Kidney (tissue), 14 donors: ENCODE measurements around the gene B4GAT1. TPM values are rescaled to one million over a fixed set of nuclear protein-coding genes. Genes with fewer than 3 reads are reported as not detected.

ENCODE experiments used
- DNase-seq, 5 donors: peaks; one replicate each; pipeline ENCODE4 v3.0.0-alpha.2; 2013 to 2020
- FAIRE-seq: peaks from 2 replicates; lab custom pipeline; 2012; peaks lifted over from hg19 to GRCh38; lab: Jason Lieb, UNC
- H3K27ac ChIP-seq, 2 donors: one replicate each; pipeline ENCODE4 v1.7.0; 2013; ENCODE audit warnings: low read depth in 2 of 2, low read length in 2 of 2, inconsistent platforms in 1 of 2
- H3K27me3 ChIP-seq: one replicate; pipeline ENCODE4 v1.7.1; 2013; ENCODE audit warnings: low read length, inconsistent platforms; ENCODE audit not compliant: control insufficient read depth, insufficient read depth
- H3K36me3 ChIP-seq, 3 donors: one replicate each; pipeline versions ENCODE4 v1.7.0 to v1.7.1; 2013; ENCODE audit warnings: low read length in 3 of 3, control low read depth in 1 of 3, inconsistent platforms in 1 of 3; ENCODE audit not compliant: insufficient read depth in 3 of 3, control insufficient read depth in 2 of 3
- H3K4me1 ChIP-seq, 3 donors: one replicate each; pipeline versions ENCODE4 v1.7.0 to v1.7.1; 2013; ENCODE audit warnings: low read length in 3 of 3, inconsistent platforms in 1 of 3, low read depth in 1 of 3; ENCODE audit not compliant: control insufficient read depth in 2 of 3, insufficient read depth in 2 of 3
- H3K4me3 ChIP-seq, 3 donors: one replicate each; pipeline versions ENCODE4 v1.7.0 to v1.8.1; 2013; ENCODE audit warnings: low read length in 3 of 3, control low read depth in 1 of 3, inconsistent platforms in 1 of 3
- H3K9ac ChIP-seq, 3 donors: one replicate each; pipeline versions ENCODE4 v1.7.0 to v1.7.1; 2013; ENCODE audit warnings: low read length in 3 of 3, control low read depth in 1 of 3, inconsistent platforms in 1 of 3
- H3K9me3 ChIP-seq, 3 donors: one replicate each; pipeline versions ENCODE4 v1.7.0 to v1.7.1; 2013; ENCODE audit warnings: low read length in 3 of 3, control low read depth in 1 of 3, inconsistent platforms in 1 of 3; ENCODE audit not compliant: control insufficient read depth in 2 of 3, insufficient read depth in 1 of 3
- CTCF ChIP-seq: IDR thresholded peaks from 3 replicates; pipeline ENCODE4 v1.5.1; 2012; ENCODE audit warnings: mild to moderate bottlenecking, moderate library complexity, borderline replicate concordance; ENCODE audit not compliant: insufficient read depth; ENCODE audit errors: extremely low read depth
- intact Hi-C: fragments of 100-400 bp; cut with DNase I; formaldehyde crosslinking; loops from one replicate; pipeline ENCODE4 v1.11.1; 2022
- polyA plus RNA-seq: library from polyadenylated mRNA; stranded (reverse); fragments of 350-450 nt; fragmentation: Illumina TruSeq; extraction: RNeasy Lipid Tissue Mini Kit (QIAGEN cat#74804); gene quantifications from one replicate; pipeline ENCODE4 v1.2.3, GENCODE V29; 2014; ENCODE audit warnings: low read depth, low replicate concordance; ENCODE audit not compliant: insufficient read depth
- total RNA-seq: library from RNA; stranded (reverse); fragmentation: NEBNext Ultra II Directional; extraction: Animal tissue kit (Norgen Biotek cat#: 25700); gene quantifications from one replicate; pipeline ENCODE4 v1.2.1, GENCODE V29; 2021
- donor health status: control.
- donor health status: control.
- donor health status: control.
- donor health status: control.
- donor health status: control.
- donor health status: DM: yes; HTN: yes; CAD: no.
- donor health status: Normal renal cell carcinoma (clear cell type).

B4GAT1 gene
- total and polyA plus RNA-seq, 2 donors from 2014 or later: 21.7 to 59.9 TPM

GRCh38 chr11:66346476-66347424 lies 679 bp downstream of the B4GAT1 start:
- H3K4me3 ChIP-seq: peak overlapping the region; percentile 80 to 97 (median 86)
- H3K4me1 ChIP-seq: peaks cover 0 to 27% (median 22%) of the 10 kb centered on the region in 3 donors
- H3K9ac ChIP-seq: peak overlapping the region; percentile 80 to 97 (median 92)
- TF ChIP-seq CTCF: no peak
- H3K36me3 ChIP-seq: peaks cover 0 to 3% (median 2%) of the 10 kb centered on the region in 3 donors
- H3K9me3 ChIP-seq: no peaks in the 10 kb centered on the region
- FAIRE-seq (no peak), DNase-seq (peak in 4 of 5 donors; percentile 21 to 79 (median 60))
- H3K27me3 ChIP-seq: no peaks in the 10 kb centered on the region
- intact Hi-C loops: no loop called here
- H3K27ac ChIP-seq: peak overlapping the region; percentile 80 to 89

- intact Hi-C loops: no loop called here
- H3K36me3 ChIP-seq: peaks cover 0 to 15% (median 14%) of the 10 kb centered on the region in 3 donors
- H3K27me3 ChIP-seq: no peaks in the 10 kb centered on the region
- H3K4me1 ChIP-seq: peaks cover 0 to 27% (median 22%) of the 10 kb centered on the region in 3 donors
- TF ChIP-seq CTCF: no peak
- FAIRE-seq (no peak), DNase-seq (no peak)
- peak overlapping the region in 2 of 3 donors; percentile 58 to 86 for H3K9ac ChIP-seq
- peak overlapping the region; percentile 43 to 97 (median 80) for H3K4me3 ChIP-seq
- peak overlapping the region; percentile 20 to 32 for H3K27ac ChIP-seq
- H3K9me3 ChIP-seq: no peaks in the 10 kb centered on the region
Measured at GRCh38 chr11:66345316-66345649, 2.1 kb downstream of the B4GAT1 start.

- peak; percentile 97 to 100 (median 98) for DNase-seq
- H3K27me3 ChIP-seq: no peaks in the 10 kb centered on the region
- H3K4me3 ChIP-seq: peak within 1 kb of the TSS; percentile 85 to 97 (median 92)
- no peaks in the 10 kb centered on the region for H3K9me3 ChIP-seq
- no peak for TF ChIP-seq CTCF
- no peak for FAIRE-seq
- H3K9ac ChIP-seq: peak within 1 kb of the TSS; percentile 61 to 86 (median 74)
- intact Hi-C loops: no loop called here
- H3K36me3 ChIP-seq: peaks cover 0 to 19% (median 17%) of the 10 kb centered on the region in 3 donors
- H3K27ac ChIP-seq: peak within 1 kb of the TSS; percentile 32 to 35
- peaks cover 0 to 27% (median 22%) of the 10 kb centered on the region in 3 donors for H3K4me1 ChIP-seq
Measured at GRCh38 chr11:66344550-66345315, 2.7 kb downstream of the B4GAT1 start, which contains the start of gene BRMS1. BRMS1 (minus strand) TSS chr11:66345104; CDS start chr11:66342234, 2,870 bp downstream.
